Progenitor cell of endocrine pancreas (in vitro differentiated cells): Measurements from ENCODE around the gene RPTOR. TPM values are rescaled to one million over a fixed set of nuclear protein-coding genes. Genes with fewer than 3 reads are reported as not detected.

ENCODE experiments used
- DNase-seq: peaks from one replicate; pipeline ENCODE4 v3.0.0; 2021; ENCODE audit warnings: low spot score; ENCODE audit not compliant: unreplicated experiment
- H3K27ac Mint-ChIP-seq: 2 replicates; pipeline ENCODE4 v1.8.0; 2021; ENCODE audit warnings: mild to moderate bottlenecking, moderate library complexity, mixed read lengths
- H3K27me3 Mint-ChIP-seq: 2 replicates; pipeline ENCODE4 v1.8.0; 2021; ENCODE audit warnings: mixed read lengths
- H3K36me3 Mint-ChIP-seq: 2 replicates; pipeline ENCODE4 v1.8.0; 2022; ENCODE audit warnings: mixed read lengths; ENCODE audit not compliant: insufficient read depth
- H3K4me1 Mint-ChIP-seq: 2 replicates; pipeline ENCODE4 v1.8.0; 2021; ENCODE audit warnings: low read depth, mixed read lengths
- H3K4me3 Mint-ChIP-seq: 2 replicates; pipeline ENCODE4 v1.8.0; 2021; ENCODE audit warnings: low read depth, mild to moderate bottlenecking, moderate library complexity, mixed read lengths
- H3K9me3 Mint-ChIP-seq: 2 replicates; pipeline ENCODE4 v1.8.0; 2021; ENCODE audit warnings: low read depth, mixed read lengths
- CTCF ChIP-seq: fragments of 200-600 bp; sonication (generic); IDR thresholded peaks from one replicate; pipeline ENCODE4 v1.5.0; 2021; ENCODE audit warnings: antibody characterized with exemption, mild to moderate bottlenecking; ENCODE audit not compliant: unreplicated experiment
- total RNA-seq: library from RNA; stranded (reverse); gene quantifications from 2 replicates; pipeline ENCODE4 v1.2.1, GENCODE V29; 2021

The RPTOR gene
- total RNA-seq, 1 donor from 2014 or later: 40.0 TPM

- peaks cover 17% of the 10 kb centered on the region for H3K4me1 Mint-ChIP-seq
- H3K36me3 Mint-ChIP-seq: peaks cover 13% of the 10 kb centered on the region
- H3K9me3 Mint-ChIP-seq: no peaks in the 10 kb centered on the region
- DNase-seq: no peak
- no peak overlapping the region for H3K27ac Mint-ChIP-seq
- H3K27me3 Mint-ChIP-seq: no peaks in the 10 kb centered on the region
- H3K4me3 Mint-ChIP-seq: no peak overlapping the region
- no peak for TF ChIP-seq CTCF
These were observed 303.0 kb downstream of the RPTOR start for GRCh38 chr17:80847496-80848230.

DNA sequence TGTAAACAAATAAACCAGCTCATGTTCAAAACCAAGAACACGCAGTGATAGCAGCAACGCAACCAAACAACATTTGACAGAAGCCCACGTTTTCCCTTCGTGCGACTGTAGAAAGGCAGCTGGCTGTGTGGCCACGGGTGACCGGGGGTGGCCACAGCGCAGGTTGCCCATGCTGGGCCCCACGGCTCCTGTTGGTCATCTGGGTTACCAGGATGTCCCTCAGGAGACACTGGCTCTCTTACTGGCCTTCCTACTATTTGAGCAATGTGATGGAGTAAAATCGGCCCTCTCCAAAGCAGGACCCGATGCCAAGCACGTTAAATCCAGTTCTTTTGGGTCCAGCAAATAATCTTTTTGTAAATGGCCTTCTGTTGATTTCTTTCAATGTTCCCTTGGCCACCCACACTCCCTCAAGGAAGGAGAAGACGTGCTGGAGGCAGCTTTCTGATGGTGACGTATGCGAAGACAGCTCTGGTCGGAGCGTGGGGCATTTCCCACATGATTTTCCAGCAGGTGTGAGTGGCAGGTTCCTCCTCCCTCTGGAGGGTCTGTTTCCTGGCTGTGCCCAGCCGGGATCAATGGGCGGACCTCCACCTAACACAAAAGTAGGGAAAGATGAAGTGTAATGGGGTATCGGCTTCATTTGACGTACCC, 303.9 kb downstream of the RPTOR start:
- H3K9me3 Mint-ChIP-seq: no peaks in the 10 kb centered on the region
- peaks cover 22% of the 10 kb centered on the region for H3K4me1 Mint-ChIP-seq
- no peaks in the 10 kb centered on the region for H3K27me3 Mint-ChIP-seq
- DNase-seq: no peak
- TF ChIP-seq CTCF: no peak
- H3K36me3 Mint-ChIP-seq: peaks cover 12% of the 10 kb centered on the region
- no peak overlapping the region for H3K27ac Mint-ChIP-seq
- no peak overlapping the region for H3K4me3 Mint-ChIP-seq

GRCh38 chr17:80849119-80849518, 304.5 kb downstream of the RPTOR start:
- Mint-ChIP-seq H3K27ac (no peak overlapping the region), H3K9me3 (no peaks in the 10 kb centered on the region), H3K4me1 (peaks cover 22% of the 10 kb centered on the region), H3K4me3 (no peak overlapping the region), H3K36me3 (peaks cover 12% of the 10 kb centered on the region), H3K27me3 (no peaks in the 10 kb centered on the region)
- no peak for TF ChIP-seq CTCF
- DNase-seq: no peak

- Mint-ChIP-seq H3K27me3 (no peaks in the 10 kb centered on the region), H3K4me1 (peaks cover 22% of the 10 kb centered on the region), H3K27ac (no peak overlapping the region), H3K4me3 (no peak overlapping the region), H3K9me3 (no peaks in the 10 kb centered on the region), H3K36me3 (peaks cover 13% of the 10 kb centered on the region)
- DNase-seq: no peak
- no peak for TF ChIP-seq CTCF
These were observed 305.5 kb downstream of the RPTOR start for GRCh38 chr17:80850109-80850508.

DNA sequence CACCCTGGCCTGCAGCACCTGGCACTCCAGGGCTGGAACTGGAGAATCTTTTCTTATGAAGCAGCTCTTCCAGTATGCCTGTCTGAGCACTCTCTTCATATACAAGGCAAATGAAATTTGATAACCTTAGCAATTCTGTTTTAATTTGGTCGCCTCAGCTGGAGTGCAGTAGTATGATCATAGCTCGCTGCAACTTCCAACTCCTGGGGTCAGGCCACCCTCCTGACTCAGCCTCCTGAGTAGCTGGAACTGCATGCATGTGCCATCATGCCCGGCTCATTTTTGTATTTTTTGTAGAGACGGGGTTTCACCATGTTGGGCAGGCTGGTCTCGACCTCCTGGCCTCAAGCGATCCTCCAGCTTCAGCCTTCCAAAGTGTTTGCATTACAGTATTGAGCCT, 306.2 kb downstream of the RPTOR start:
- TF ChIP-seq CTCF: no peak
- Mint-ChIP-seq H3K9me3 (no peaks in the 10 kb centered on the region), H3K27ac (peak overlapping the region; percentile 67), H3K4me3 (no peak overlapping the region), H3K36me3 (peaks cover 14% of the 10 kb centered on the region), H3K4me1 (peaks cover 20% of the 10 kb centered on the region), H3K27me3 (no peaks in the 10 kb centered on the region)
- DNase-seq: no peak
